Peyer's patch (tissue), 4 donors: Measurements from ENCODE around the gene RCSD1.

Experiments used
- CTCF ChIP-seq, 6 experiments: fragments of 450-650 bp in 4 of 6; fragments of 200-600 bp in 2 of 6; sonication (generic) in 1 of 6; IDR thresholded peaks; one replicate each; pipeline ENCODE4 v1.5.1; 2017 to 2019; ENCODE audit warnings: antibody characterized with exemption in 6 of 6, mild to moderate bottlenecking in 3 of 6, moderate library complexity in 1 of 6
- POLR2A ChIP-seq, 2 donors: fragments of 450-650 bp; IDR thresholded peaks; one replicate each; pipeline ENCODE4 v1.5.1; 2017; ENCODE audit warnings: antibody characterized with exemption in 2 of 2, mild to moderate bottlenecking in 2 of 2, moderate library complexity in 2 of 2

GRCh38 chr1:167627615-167627864 is 2.5 kb upstream of the RCSD1 start:
- TF ChIP-seq CTCF (IDR thresholded peaks at IDR 0.05) (no peak), POLR2A (IDR thresholded peaks at IDR 0.05) (no peak)
